Measurements from ENCODE around the gene MBOAT1. TPM values are rescaled to one million over a fixed set of nuclear protein-coding genes. Genes with fewer than 3 reads are reported as not detected.

MBOAT1 gene
- total RNA-seq, 4 donors from 2014 or later, result 6.8 to 33.5 (median 25.9) TPM

DNA sequence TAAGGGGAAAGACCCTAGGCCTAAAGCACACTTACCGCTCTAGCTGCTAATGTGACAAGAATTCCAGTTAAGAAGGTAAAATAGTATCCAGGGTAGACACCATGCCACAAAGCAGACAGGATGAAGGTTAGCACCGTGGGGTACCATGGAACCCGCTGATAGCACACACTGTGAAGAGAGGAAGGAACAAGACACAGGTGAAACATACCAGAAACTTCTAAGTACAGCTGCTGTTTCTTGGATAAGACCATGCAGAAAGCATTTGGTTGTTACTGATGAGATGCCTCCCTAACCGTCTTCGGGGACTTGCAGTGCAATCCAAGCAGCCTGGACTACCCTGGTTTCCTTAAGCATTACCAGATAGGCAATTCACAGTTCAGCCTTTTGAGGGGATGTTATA is 99.4 kb downstream of the MBOAT1 start:
- Histone ChIP-seq H3K27ac (no peak overlapping the region), H3K4me3 (no peak overlapping the region), H3K9me3 (no peaks in the 10 kb centered on the region), H3K36me3 (no peaks in the 10 kb centered on the region), H3K4me1 (peaks cover 12 to 14% of the 10 kb centered on the region in 2 donors), H3K27me3 (no peaks in the 10 kb centered on the region)
- DNase-seq, result no peak
- intact Hi-C loops (cut with DNase I; ENCODE audit: low total_unique reads), result no loop called here
- TF ChIP-seq, protein P1, sequence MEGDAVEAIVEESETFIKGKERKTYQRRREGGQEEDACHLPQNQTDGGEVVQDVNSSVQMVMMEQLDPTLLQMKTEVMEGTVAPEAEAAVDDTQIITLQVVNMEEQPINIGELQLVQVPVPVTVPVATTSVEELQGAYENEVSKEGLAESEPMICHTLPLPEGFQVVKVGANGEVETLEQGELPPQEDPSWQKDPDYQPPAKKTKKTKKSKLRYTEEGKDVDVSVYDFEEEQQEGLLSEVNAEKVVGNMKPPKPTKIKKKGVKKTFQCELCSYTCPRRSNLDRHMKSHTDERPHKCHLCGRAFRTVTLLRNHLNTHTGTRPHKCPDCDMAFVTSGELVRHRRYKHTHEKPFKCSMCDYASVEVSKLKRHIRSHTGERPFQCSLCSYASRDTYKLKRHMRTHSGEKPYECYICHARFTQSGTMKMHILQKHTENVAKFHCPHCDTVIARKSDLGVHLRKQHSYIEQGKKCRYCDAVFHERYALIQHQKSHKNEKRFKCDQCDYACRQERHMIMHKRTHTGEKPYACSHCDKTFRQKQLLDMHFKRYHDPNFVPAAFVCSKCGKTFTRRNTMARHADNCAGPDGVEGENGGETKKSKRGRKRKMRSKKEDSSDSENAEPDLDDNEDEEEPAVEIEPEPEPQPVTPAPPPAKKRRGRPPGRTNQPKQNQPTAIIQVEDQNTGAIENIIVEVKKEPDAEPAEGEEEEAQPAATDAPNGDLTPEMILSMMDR (IDR thresholded peaks at IDR 0.05), result no peak
- TF ChIP-seq POLR2A (IDR thresholded peaks at IDR 0.05), result no peak

- intact Hi-C loops (cut with DNase I; ENCODE audit: low total_unique reads), result no loop called here
- no peak for DNase-seq
- Histone ChIP-seq H3K27me3 (no peaks in the 10 kb centered on the region), H3K4me3 (no peak overlapping the region), H3K9me3 (no peaks in the 10 kb centered on the region), H3K27ac (no peak overlapping the region), H3K4me1 (peaks cover 9 to 12% of the 10 kb centered on the region in 2 donors), H3K36me3 (no peaks in the 10 kb centered on the region)
- TF ChIP-seq, protein P1 (IDR thresholded peaks at IDR 0.05), result no peak
- TF ChIP-seq POLR2A (IDR thresholded peaks at IDR 0.05), result no peak
Measured at GRCh38 chr6:20112241-20112640, 100.0 kb downstream of the MBOAT1 start.

DNA sequence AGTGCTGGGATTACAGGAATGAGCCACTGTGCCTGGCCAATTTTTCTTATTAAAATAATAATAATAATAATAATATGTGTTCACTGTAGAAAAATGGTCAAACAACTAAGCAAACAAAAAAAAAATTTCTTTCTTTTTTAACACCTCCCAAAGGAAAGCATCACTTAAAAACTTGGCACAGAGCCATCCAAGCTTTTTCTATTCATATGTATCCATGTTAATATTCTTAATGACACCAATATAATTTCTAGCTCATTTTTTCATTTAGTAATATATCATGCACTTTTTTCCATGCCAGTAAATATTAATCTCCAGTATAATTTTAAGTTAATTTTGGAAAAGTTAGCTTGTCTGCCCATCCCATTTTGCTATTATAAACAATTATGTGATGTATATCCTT is 101.8 kb downstream of the MBOAT1 start:
- Histone ChIP-seq H3K27ac (no peak overlapping the region), H3K9me3 (no peaks in the 10 kb centered on the region), H3K27me3 (no peaks in the 10 kb centered on the region), H3K36me3 (no peaks in the 10 kb centered on the region), H3K4me3 (no peak overlapping the region), H3K4me1 (peaks cover 0 to under 1% of the 10 kb centered on the region in 2 donors)
- no peak for DNase-seq
- TF ChIP-seq, protein P1 (IDR thresholded peaks at IDR 0.05), result no peak
- TF ChIP-seq POLR2A (IDR thresholded peaks at IDR 0.05), result no peak
- intact Hi-C loops (cut with DNase I; ENCODE audit: low total_unique reads), result no loop called here

GRCh38 chr6:20109526-20109925 is 102.7 kb downstream of the MBOAT1 start:
- no peak overlapping the region for H3K27ac ChIP-seq
- H3K36me3 ChIP-seq, result no peaks in the 10 kb centered on the region
- no peaks in the 10 kb centered on the region for H3K9me3 ChIP-seq
- no peak for DNase-seq
- no peaks in the 10 kb centered on the region for H3K27me3 ChIP-seq
- H3K4me1 ChIP-seq, result no peaks in the 10 kb centered on the region
- intact Hi-C loops (cut with DNase I; ENCODE audit: low total_unique reads), result no loop called here
- H3K4me3 ChIP-seq, result no peak overlapping the region
- TF ChIP-seq POLR2A (IDR thresholded peaks at IDR 0.05), result no peak
- TF ChIP-seq, protein P1 (IDR thresholded peaks at IDR 0.05), result no peak

GRCh38 chr6:20105838-20106237 is 106.4 kb downstream of the MBOAT1 start:
- no peak overlapping the region for H3K4me3 ChIP-seq
- H3K36me3 ChIP-seq, result no peaks in the 10 kb centered on the region
- intact Hi-C loops (cut with DNase I; ENCODE audit: low total_unique reads), result no loop called here
- no peaks in the 10 kb centered on the region for H3K9me3 ChIP-seq
- no peaks in the 10 kb centered on the region for H3K27me3 ChIP-seq
- H3K27ac ChIP-seq, result no peak overlapping the region
- TF ChIP-seq POLR2A (IDR thresholded peaks at IDR 0.05), result no peak
- TF ChIP-seq, protein P1 (IDR thresholded peaks at IDR 0.05), result no peak
- DNase-seq, result no peak
- no peaks in the 10 kb centered on the region for H3K4me1 ChIP-seq

All from uterus (tissue), 4 donors.